Measurements from ENCODE around the gene LILRA5.
"Not testable (repeated sequence)": the region's sequence is repeated elsewhere in the genome, so short reads cannot be mapped to it uniquely, and the experiment has no call there.

Gene LILRA5

GRCh38 chr19:54332149-54332548 is 19.2 kb upstream of the LILRA5 start:
- H2AFZ ChIP-seq (ENCODE audit: insufficient read depth, low read length, poor library complexity): no peak overlapping the region
- H3K4me3 ChIP-seq (ENCODE audit: low read depth, low read length): no peak overlapping the region
- H3K79me1 ChIP-seq (ENCODE audit: low read length): no peaks in the 10 kb centered on the region
- no peak overlapping the region for H3K14ac ChIP-seq (ENCODE audit: low read length)
- no peak overlapping the region for H2AK5ac ChIP-seq (ENCODE audit: low read length)
- H3K79me2 ChIP-seq (ENCODE audit: control insufficient read depth, insufficient read depth, low read length, poor library complexity): no peaks in the 10 kb centered on the region
- H3K27ac ChIP-seq (ENCODE audit: low read depth, low read length): no peak overlapping the region
- no peaks in the 10 kb centered on the region for H3K27me3 ChIP-seq (ENCODE audit: insufficient read depth, low read length)
- H3K23ac ChIP-seq (ENCODE audit: low read length): no peak overlapping the region
- no peak for DNase-seq
- H2BK120ac ChIP-seq (ENCODE audit: insufficient read depth, low read length, poor library complexity): no peak overlapping the region
- H3K4ac ChIP-seq (ENCODE audit: low read depth, low read length): no peak overlapping the region
- H3K9ac ChIP-seq (ENCODE audit: low read length): no peak overlapping the region
- no peaks in the 10 kb centered on the region for H3K4me1 ChIP-seq (ENCODE audit: control insufficient read depth in 1 of 2, insufficient read depth in 2 of 2, low read length in 2 of 2)
- no CpG with 5 or more reads among the region's 7 CpGs for WGBS (ENCODE audit: extremely low coverage, insufficient coverage, insufficient read length)
- H4K12ac ChIP-seq (ENCODE audit: low read depth, low read length): no peak overlapping the region
- H3K4me2 ChIP-seq (ENCODE audit: low read length): no peak overlapping the region
- H3K18ac ChIP-seq (ENCODE audit: low read length): no peak overlapping the region
- no peak overlapping the region for H2BK5ac ChIP-seq (ENCODE audit: low read depth, low read length, poor library complexity)
- no peak overlapping the region for H4K8ac ChIP-seq (ENCODE audit: low read depth, low read length)
- no peaks in the 10 kb centered on the region for H3K9me3 ChIP-seq (ENCODE audit: insufficient read depth, low read depth, low read length)
- no peaks in the 10 kb centered on the region for H3K36me3 ChIP-seq (ENCODE audit: control insufficient read depth in 1 of 2, insufficient read depth in 2 of 2, low read length in 2 of 2)
- no peak overlapping the region for H2BK12ac ChIP-seq (ENCODE audit: low read length)
- no peak overlapping the region for H4K91ac ChIP-seq (ENCODE audit: low read depth, low read length)

GRCh38 chr19:54331626-54332025 is 18.7 kb upstream of the LILRA5 start:
- H3K18ac ChIP-seq (ENCODE audit: low read length): no peak overlapping the region
- H3K79me2 ChIP-seq (ENCODE audit: control insufficient read depth, insufficient read depth, low read length, poor library complexity): no peaks in the 10 kb centered on the region
- no peaks in the 10 kb centered on the region for H3K79me1 ChIP-seq (ENCODE audit: low read length)
- no peaks in the 10 kb centered on the region for H3K9me3 ChIP-seq (ENCODE audit: insufficient read depth, low read depth, low read length)
- no peak overlapping the region for H3K14ac ChIP-seq (ENCODE audit: low read length)
- no peak overlapping the region for H2BK12ac ChIP-seq (ENCODE audit: low read length)
- H2BK120ac ChIP-seq (ENCODE audit: insufficient read depth, low read length, poor library complexity): no peak overlapping the region
- no peak overlapping the region for H4K91ac ChIP-seq (ENCODE audit: low read depth, low read length)
- no peaks in the 10 kb centered on the region for H3K27me3 ChIP-seq (ENCODE audit: insufficient read depth, low read length)
- no peaks in the 10 kb centered on the region for H3K36me3 ChIP-seq (ENCODE audit: control insufficient read depth in 1 of 2, insufficient read depth in 2 of 2, low read length in 2 of 2)
- no peak overlapping the region for H3K23ac ChIP-seq (ENCODE audit: low read length)
- no peak overlapping the region for H3K9ac ChIP-seq (ENCODE audit: low read length)
- H3K4me3 ChIP-seq (ENCODE audit: low read depth, low read length): no peak overlapping the region
- no peak overlapping the region for H3K4ac ChIP-seq (ENCODE audit: low read depth, low read length)
- WGBS (ENCODE audit: extremely low coverage, insufficient coverage, insufficient read length): no CpG with 5 or more reads among the region's 7 CpGs
- H2AFZ ChIP-seq (ENCODE audit: insufficient read depth, low read length, poor library complexity): no peak overlapping the region
- DNase-seq: no peak
- H2BK5ac ChIP-seq (ENCODE audit: low read depth, low read length, poor library complexity): no peak overlapping the region
- no peak overlapping the region for H4K12ac ChIP-seq (ENCODE audit: low read depth, low read length)
- H3K4me2 ChIP-seq (ENCODE audit: low read length): no peak overlapping the region
- no peak overlapping the region for H2AK5ac ChIP-seq (ENCODE audit: low read length)
- H3K4me1 ChIP-seq (ENCODE audit: control insufficient read depth in 1 of 2, insufficient read depth in 2 of 2, low read length in 2 of 2): no peaks in the 10 kb centered on the region
- H4K8ac ChIP-seq (ENCODE audit: low read depth, low read length): no peak overlapping the region
- H3K27ac ChIP-seq (ENCODE audit: low read depth, low read length): no peak overlapping the region

GRCh38 chr19:54329476-54330165 is 16.7 kb upstream of the LILRA5 start:
- no peak overlapping the region for H3K4me2 ChIP-seq (ENCODE audit: low read length)
- H2BK120ac ChIP-seq (ENCODE audit: insufficient read depth, low read length, poor library complexity): no peak overlapping the region
- no peak overlapping the region for H2AFZ ChIP-seq (ENCODE audit: insufficient read depth, low read length, poor library complexity)
- H4K8ac ChIP-seq (ENCODE audit: low read depth, low read length): no peak overlapping the region
- H4K12ac ChIP-seq (ENCODE audit: low read depth, low read length): no peak overlapping the region
- H3K14ac ChIP-seq (ENCODE audit: low read length): no peak overlapping the region
- H3K4ac ChIP-seq (ENCODE audit: low read depth, low read length): no peak overlapping the region
- no peak overlapping the region for H2BK5ac ChIP-seq (ENCODE audit: low read depth, low read length, poor library complexity)
- no peak overlapping the region for H2AK5ac ChIP-seq (ENCODE audit: low read length)
- H3K79me2 ChIP-seq (ENCODE audit: control insufficient read depth, insufficient read depth, low read length, poor library complexity): no peaks in the 10 kb centered on the region
- H3K23ac ChIP-seq (ENCODE audit: low read length): no peak overlapping the region
- H3K27ac ChIP-seq (ENCODE audit: low read depth, low read length): no peak overlapping the region
- H3K4me1 ChIP-seq (ENCODE audit: control insufficient read depth in 1 of 2, insufficient read depth in 2 of 2, low read length in 2 of 2): no peaks in the 10 kb centered on the region
- H3K9ac ChIP-seq (ENCODE audit: low read length): no peak overlapping the region
- H2BK12ac ChIP-seq (ENCODE audit: low read length): no peak overlapping the region
- H3K4me3 ChIP-seq (ENCODE audit: low read depth, low read length): no peak overlapping the region
- no peaks in the 10 kb centered on the region for H3K9me3 ChIP-seq (ENCODE audit: insufficient read depth, low read depth, low read length)
- no peak for DNase-seq
- no peak overlapping the region for H4K91ac ChIP-seq (ENCODE audit: low read depth, low read length)
- H3K36me3 ChIP-seq (ENCODE audit: control insufficient read depth in 1 of 2, insufficient read depth in 2 of 2, low read length in 2 of 2): no peaks in the 10 kb centered on the region
- WGBS (ENCODE audit: extremely low coverage, insufficient coverage, insufficient read length): no CpG with 5 or more reads among the region's 14 CpGs
- H3K79me1 ChIP-seq (ENCODE audit: low read length): no peaks in the 10 kb centered on the region
- H3K27me3 ChIP-seq (ENCODE audit: insufficient read depth, low read length): no peaks in the 10 kb centered on the region
- H3K18ac ChIP-seq (ENCODE audit: low read length): no peak overlapping the region

GRCh38 chr19:54328781-54329180 is 15.8 kb upstream of the LILRA5 start:
- H3K9me3 ChIP-seq (ENCODE audit: insufficient read depth, low read depth, low read length); H3K23ac ChIP-seq (ENCODE audit: low read length); H4K12ac ChIP-seq (ENCODE audit: low read depth, low read length); H4K8ac ChIP-seq (ENCODE audit: low read depth, low read length); H3K4me2 ChIP-seq (ENCODE audit: low read length); H3K4me3 ChIP-seq (ENCODE audit: low read depth, low read length); H3K79me2 ChIP-seq (ENCODE audit: control insufficient read depth, insufficient read depth, low read length, poor library complexity); H3K18ac ChIP-seq (ENCODE audit: low read length); H3K27ac ChIP-seq (ENCODE audit: low read depth, low read length); H2AK5ac ChIP-seq (ENCODE audit: low read length); DNase-seq; H2BK12ac ChIP-seq (ENCODE audit: low read length); H3K36me3 ChIP-seq (ENCODE audit: control insufficient read depth in 1 of 2, insufficient read depth in 2 of 2, low read length in 2 of 2); H3K14ac ChIP-seq (ENCODE audit: low read length); H2BK5ac ChIP-seq (ENCODE audit: low read depth, low read length, poor library complexity); H3K4ac ChIP-seq (ENCODE audit: low read depth, low read length); H3K4me1 ChIP-seq (ENCODE audit: control insufficient read depth in 1 of 2, insufficient read depth in 2 of 2, low read length in 2 of 2); H3K9ac ChIP-seq (ENCODE audit: low read length); H2BK120ac ChIP-seq (ENCODE audit: insufficient read depth, low read length, poor library complexity); H2AFZ ChIP-seq (ENCODE audit: insufficient read depth, low read length, poor library complexity); H4K91ac ChIP-seq (ENCODE audit: low read depth, low read length); H3K27me3 ChIP-seq (ENCODE audit: insufficient read depth, low read length); H3K79me1 ChIP-seq (ENCODE audit: low read length): not testable (repeated sequence)
- WGBS (ENCODE audit: extremely low coverage, insufficient coverage, insufficient read length): no CpG with 5 or more reads among the region's 5 CpGs
